ENCODE results near the gene SF3A2.

SF3A2 gene

GRCh38 chr19:2226840-2227360 is 9.7 kb upstream of the SF3A2 start:
- no peak for DNase-seq (ENCODE audit: low read depth in 3 of 3)

- DNase-seq (ENCODE audit: low read depth in 3 of 3): no peak
These were observed 9.0 kb upstream of the SF3A2 start for GRCh38 chr19:2227415-2228156.

GRCh38 chr19:2228157-2229030 is 8.2 kb upstream of the SF3A2 start:
- no peak for DNase-seq (ENCODE audit: low read depth in 3 of 3)

- DNase-seq (ENCODE audit: low read depth in 3 of 3): no peak
These were observed 7.3 kb upstream of the SF3A2 start for GRCh38 chr19:2229103-2230032.

- DNase-seq (ENCODE audit: low read depth in 3 of 3): no peak
These were observed 6.5 kb upstream of the SF3A2 start for GRCh38 chr19:2230033-2230531.

GRCh38 chr19:2230807-2231533 is 5.7 kb upstream of the SF3A2 start:
- DNase-seq (ENCODE audit: low read depth in 3 of 3): no peak

- DNase-seq (ENCODE audit: low read depth in 3 of 3): no peak
These were observed 4.9 kb upstream of the SF3A2 start for GRCh38 chr19:2231621-2232221.

GRCh38 chr19:2232286-2233151 is 4.1 kb upstream of the SF3A2 start:
- DNase-seq (ENCODE audit: low read depth in 3 of 3): no peak

GRCh38 chr19:2233601-2234280 is 2.9 kb upstream of the SF3A2 start:
- DNase-seq (ENCODE audit: low read depth in 3 of 3): no peak

GRCh38 chr19:2234996-2235380 is 1.6 kb upstream of the SF3A2 start:
- no peak for DNase-seq (ENCODE audit: low read depth in 3 of 3)

- no peak for DNase-seq (ENCODE audit: low read depth in 3 of 3)
These were observed 1.1 kb upstream of the SF3A2 start for GRCh38 chr19:2235381-2236063.

- DNase-seq (ENCODE audit: low read depth in 3 of 3): no peak
These were observed 635 bp upstream of the SF3A2 start for GRCh38 chr19:2236064-2236313.

- no peak for DNase-seq (ENCODE audit: low read depth in 3 of 3)
These were observed 636 bp downstream of the SF3A2 start for GRCh38 chr19:2237051-2237868.

GRCh38 chr19:2237869-2238153 is 1.2 kb downstream of the SF3A2 start:
- no peak for DNase-seq (ENCODE audit: low read depth in 3 of 3)

- no peak for DNase-seq (ENCODE audit: low read depth in 3 of 3)
These were observed 2.5 kb downstream of the SF3A2 start for GRCh38 chr19:2239173-2239572.

GRCh38 chr19:2239771-2240770 is 3.4 kb downstream of the SF3A2 start:
- DNase-seq (ENCODE audit: low read depth in 3 of 3): no peak
